Epithelial cell of alveolus of lung (primary cell): ENCODE measurements around the gene CCDC85B. TPM values are rescaled to one million over a fixed set of nuclear protein-coding genes. Genes with fewer than 3 reads are reported as not detected.

Experiments
- total RNA-seq: library from RNA; depleted of rRNA; stranded (reverse); fragments of >200 nt; gene quantifications from 2 replicates; pipeline ENCODE4 v1.2.1, GENCODE V29; 2015

Gene CCDC85B
- total RNA-seq, result 138 and 155 TPM in 2 replicates

DNA sequence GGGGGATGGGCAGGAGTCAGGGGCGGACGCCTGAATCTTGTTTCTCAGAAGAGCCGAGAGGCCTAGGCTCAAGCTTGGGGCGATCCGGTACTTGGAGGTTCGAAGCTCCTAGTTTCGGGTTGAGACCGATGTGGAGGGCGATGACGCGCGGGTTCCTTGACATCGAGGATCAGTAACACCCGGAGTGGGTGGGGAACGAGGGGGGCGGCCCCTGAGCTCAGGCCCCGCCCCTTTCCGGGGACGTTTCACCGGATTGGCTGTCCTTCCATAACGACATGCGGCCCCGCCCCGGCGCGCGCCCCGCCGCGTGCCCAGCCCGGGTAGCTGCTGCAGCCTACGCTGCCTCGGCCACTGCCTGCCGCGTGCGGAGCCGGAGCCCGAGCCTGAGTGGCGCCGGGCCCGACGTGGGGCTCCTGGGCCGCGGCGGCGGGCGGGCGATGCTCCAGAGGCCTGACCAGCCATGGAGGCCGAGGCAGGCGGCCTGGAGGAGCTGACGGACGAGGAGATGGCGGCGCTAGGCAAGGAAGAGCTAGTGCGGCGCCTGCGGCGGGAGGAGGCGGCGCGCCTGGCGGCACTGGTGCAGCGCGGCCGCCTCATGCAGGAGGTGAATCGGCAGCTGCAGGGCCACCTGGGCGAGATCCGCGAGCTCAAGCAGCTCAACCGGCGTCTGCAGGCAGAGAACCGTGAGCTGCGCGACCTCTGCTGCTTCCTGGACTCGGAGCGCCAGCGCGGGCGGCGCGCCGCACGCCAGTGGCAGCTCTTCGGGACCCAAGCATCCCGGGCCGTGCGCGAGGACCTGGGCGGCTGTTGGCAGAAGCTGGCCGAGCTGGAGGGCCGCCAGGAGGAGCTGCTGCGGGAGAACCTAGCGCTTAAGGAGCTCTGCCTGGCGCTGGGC, at the start of gene CCDC85B:
Gene CCDC85B (plus strand): TSS at position 350 of the 895 bp plus-strand sequence. CDS start 111 bp downstream, at position 461.

DNA sequence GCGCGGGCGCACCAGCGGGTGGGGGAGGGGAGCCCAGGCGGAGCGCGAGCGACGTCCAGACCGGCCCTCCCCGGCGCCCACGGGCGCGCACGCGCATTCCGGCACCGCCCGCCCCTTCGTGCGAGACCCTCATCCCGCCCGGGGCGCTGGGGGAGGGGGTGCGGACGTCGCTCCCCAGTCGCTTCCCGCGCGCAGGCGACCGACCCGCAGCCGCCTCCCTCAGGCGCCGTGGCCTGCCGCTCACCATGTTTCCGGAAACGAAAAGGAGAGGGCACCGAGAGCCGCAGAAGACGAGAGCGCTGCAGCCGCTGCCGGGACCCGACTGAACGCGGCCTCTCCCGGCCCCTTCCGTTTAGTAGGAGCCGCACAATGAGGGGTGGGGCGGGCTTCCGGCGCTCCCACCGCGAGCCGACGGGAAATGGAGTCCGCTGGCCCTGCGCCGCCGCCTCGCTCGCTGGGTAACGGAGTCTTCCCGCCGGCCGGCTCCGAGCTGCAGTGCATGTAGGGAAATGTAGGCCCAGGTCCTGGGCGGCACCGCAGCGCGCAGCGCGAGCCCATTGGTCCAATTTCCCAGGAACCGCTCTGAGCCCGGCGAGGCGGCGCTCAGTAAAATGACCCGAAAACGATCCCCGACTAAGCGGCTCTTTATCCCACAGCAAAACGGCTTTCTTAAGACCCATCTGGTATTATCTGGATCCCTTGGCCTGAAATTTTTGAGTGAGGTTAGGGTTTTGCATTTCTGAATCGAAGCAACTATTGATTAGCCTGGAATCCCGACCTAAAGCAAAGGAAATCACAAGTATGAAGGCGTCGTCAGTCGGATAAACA, 32.4 kb upstream of the CCDC85B start, which contains the start of gene CFL1:
Gene CFL1 (minus strand): TSS at position 328 of the 828 bp plus-strand sequence. CDS start 81 bp downstream, at position 247.

DNA sequence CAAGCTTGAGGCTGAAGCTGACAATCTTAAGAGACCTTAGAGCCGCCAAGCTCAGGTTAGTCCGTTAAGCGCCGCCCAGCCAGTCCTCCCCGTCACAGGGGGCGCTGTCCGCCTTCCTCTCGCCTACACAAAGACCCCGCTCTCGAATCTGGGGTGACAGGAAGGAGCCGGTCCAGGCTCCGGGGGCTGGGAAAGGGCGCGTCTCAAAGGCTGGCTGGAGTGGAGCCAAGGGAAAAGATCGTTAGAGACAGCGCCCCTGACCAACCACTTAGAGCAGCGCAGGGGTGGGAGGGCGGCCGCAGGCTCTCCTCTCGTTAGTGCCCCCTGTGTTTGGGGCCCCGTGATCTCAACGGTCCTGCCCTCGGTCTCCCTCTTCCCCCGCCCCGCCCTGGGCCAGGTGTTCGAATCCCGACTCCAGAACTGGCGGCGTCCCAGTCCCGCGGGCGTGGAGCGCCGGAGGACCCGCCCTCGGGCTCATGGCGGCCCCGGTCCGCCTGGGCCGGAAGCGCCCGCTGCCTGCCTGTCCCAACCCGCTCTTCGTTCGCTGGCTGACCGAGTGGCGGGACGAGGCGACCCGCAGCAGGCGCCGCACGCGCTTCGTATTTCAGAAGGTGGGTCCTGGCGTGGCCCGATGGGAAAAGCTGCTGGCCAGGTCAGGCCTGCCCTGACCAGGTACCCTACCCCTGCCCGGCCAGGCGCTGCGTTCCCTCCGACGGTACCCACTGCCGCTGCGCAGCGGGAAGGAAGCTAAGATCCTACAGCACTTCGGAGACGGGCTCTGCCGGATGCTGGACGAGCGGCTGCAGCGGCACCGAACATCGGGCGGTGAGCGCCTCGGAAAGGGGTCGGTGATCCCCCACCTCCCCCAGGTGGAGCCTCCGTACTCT, 30.0 kb upstream of the CCDC85B start, which contains the start of gene MUS81:
Gene MUS81 (plus strand): TSS at position 156 of the 887 bp plus-strand sequence. CDS start 321 bp downstream, at position 477.

DNA sequence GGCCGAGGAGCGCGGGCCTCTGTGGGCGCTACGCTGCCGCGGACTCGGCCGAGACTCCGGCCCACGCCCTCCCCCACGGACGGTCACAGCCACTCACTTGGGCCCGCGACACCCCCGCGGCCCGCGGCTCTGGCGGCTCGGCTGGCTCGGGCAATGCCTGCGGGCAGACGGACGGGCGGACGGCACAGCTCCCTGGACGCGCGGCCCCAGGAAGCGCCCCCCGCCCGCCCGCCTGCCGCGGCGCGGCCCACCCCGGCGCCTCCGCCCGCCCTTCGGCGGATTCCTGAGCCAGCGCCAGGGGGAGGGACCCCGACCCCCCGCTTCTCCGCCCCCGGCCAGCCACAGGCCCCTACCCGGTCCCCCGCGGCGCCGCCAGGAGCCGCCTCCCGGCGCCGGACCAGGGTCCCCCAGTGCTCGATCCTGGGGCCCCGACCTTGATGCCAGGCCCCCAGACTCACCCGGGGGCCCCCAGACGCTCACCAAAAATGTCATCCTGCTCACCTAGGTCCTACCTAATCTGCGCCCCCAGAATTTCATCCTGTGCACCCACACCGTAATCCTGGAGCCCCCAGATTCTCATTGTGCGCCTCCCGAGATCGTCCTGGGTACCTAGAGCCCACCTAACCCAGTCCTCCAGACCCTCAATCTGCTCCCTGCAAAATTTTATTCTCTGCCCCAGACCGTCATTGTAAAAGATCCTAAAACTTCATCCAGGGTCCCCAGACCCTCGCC, 17.7 kb upstream of the CCDC85B start, which contains the start of gene EFEMP2:
Gene EFEMP2 (minus strand): TSS at position 215 of the 732 bp plus-strand sequence. CDS start 446 bp downstream, outside the sequence.

DNA sequence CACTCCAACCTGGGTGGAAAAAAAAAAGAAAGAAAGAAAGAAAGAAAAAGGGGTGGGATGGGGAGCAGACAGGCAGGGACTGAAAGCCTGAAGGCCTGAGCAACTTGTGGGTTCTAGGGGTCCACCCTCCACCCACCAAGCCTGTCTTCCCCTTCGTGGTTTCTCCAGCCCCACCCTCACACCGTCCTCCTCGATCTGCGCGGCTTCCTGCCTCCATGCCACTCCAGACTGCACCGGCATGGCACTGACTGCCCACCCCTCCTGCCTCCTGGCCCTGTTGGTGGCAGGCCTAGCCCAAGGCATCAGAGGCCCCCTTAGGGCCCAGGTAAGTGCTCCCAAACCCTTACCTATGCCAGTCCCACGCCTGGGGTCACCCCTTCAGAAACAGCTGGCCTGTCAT, 10.9 kb upstream of the CCDC85B start, which contains the start of gene CTSW:
Gene CTSW (plus strand): TSS at position 221 of the 400 bp plus-strand sequence. CDS start 18 bp downstream, at position 239.

DNA sequence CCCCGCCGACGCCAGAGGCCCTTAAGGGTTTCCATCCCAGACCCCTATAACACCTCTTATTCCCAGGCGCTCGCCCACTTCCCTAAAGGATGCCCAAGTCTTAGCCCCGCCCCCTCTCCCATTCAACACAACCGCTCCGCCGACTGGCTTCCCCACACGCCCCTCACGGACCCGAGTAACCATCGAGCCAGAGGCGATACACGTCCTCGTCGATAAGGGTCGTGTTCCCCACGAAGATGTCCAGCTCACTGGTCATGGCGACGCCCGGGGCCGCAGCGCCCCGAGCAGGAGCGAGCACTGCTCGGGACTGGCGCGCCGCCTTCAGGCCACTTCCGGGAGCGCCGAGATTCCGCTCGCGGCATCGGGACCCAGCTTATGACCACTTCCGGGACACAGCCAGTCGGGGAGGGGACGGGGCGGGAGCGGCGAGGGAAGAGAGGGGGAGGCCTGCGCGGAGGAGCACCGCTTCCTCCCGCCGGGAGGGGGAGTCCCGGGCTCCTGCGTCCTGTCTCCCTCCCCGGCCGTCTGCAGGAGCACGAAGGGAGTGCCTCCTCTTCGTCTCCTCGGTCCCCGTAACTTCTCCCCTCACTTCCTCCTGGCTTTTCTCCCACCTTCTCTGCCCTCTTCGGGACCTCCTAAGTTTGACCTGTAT, 2.2 kb upstream of the CCDC85B start, which contains the start of gene FIBP:
Gene FIBP (minus strand): TSS at position 309 of the 652 bp plus-strand sequence. CDS start 53 bp downstream, at position 256.

DNA sequence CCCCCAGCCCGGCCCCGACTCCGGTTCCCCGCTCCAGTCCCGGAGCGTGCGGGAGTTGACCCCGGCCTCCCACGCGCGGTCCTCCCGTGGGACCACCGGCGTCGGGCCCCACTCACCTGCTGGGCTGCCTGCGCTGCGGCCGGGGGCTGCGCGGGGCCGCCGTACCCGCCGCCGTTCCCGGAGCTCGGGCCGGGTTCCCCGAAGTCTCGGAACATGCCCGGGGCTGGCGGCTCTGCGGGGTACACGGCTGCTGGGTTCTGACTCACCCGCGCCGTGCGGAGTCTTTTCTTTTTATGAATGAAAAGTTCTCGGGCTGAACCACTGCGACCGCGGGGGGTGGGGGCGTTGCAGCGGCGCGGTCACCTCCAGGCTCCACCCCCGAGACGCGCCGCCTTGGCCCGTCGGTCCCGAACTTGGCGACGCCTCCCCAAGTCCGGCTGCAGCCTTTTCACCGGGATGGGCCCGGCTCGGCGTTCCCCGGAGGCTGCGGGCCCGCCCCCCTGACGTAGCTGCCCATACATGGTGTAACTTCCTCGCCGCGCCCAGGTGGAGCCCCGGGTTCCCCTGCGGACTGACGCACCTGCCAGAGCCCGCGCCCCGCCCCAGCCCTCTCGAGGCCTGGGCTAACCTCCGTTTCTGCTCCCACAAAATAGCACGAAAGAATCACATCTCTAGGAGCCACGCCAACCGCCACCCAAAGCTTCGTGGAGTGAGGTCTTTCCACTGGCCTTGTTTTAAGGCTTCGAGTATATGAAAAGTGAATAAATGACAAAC, 9.8 kb downstream of the CCDC85B start, which contains the start of gene FOSL1:
Gene FOSL1 (minus strand): TSS at position 264 of the 774 bp plus-strand sequence. CDS start 49 bp downstream, at position 215.

DNA sequence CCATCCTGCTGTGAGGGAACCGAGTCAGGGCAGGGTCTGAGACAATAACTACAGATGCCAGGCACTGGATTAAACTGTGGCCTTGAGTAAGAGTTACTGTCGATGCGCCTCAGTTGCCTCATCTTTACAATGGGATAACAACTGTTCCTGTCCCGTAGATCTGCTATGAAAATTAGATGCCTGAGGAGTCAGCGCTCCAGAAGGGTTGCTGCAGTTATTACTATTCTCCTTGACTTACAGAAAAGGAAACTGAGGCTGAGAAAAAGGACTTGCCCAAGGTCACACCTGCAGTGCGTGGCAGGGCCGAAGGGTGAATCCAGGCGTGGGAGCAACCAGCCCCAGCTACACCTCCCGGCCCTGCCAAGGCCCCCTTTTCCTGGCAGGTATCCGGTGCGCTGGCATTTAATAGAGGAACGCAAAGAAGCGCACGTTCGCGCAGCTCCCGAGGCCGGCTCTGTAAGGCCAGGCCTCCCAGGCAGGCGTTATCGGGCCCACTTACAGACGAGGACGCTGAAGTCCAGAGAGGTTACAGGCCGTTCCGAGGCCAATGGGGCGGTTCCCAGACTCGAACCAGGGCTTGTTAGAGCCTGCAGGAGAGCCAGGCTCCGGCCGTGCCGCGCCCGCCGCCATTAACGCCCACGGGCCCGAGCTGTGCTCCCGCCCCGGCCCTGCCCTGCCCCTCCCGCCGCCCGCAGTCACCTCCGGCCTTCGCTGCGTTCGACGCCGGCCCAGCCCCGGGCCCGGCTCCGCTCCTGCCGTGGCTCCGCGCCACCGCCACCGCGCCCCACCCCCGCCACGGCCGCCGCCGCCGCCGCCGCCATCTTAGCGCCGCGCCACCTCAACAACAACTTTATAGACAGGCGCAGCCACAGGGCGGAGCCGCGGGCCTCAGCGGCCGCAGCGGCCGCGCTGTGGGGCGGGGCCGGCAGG, 28.0 kb downstream of the CCDC85B start, which contains the start of gene C11orf68:
Gene C11orf68 (minus strand): TSS at position 852 of the 930 bp plus-strand sequence. CDS start 31 bp downstream, at position 821.

DNA sequence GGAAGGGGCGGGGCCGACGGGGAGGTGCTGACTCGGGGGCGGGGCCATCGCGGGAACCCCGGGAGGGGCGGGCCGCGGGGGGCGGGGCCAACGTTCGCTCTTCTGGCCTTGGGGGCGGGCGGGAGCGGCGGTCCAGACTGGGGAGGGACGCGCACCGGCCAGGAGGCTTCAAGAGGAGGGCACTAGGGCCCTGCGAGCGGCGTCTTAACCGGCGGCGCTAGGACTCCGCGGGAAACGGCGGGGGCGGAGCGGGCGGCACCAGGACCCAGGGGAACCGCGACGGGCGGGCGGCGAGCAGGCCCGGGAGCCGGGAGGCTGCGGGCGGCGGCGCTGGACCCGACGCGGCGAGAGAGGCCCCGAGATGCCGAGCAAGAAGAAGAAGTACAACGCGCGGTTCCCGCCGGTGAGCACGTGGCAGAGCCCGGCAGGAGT, 28.7 kb downstream of the CCDC85B start, which contains the start of gene DRAP1:
Gene DRAP1 (plus strand): TSS at position 286 of the 432 bp plus-strand sequence. CDS start 76 bp downstream, at position 362.

Other genes starting within 250 kb of the CCDC85B start
- 52.4 and 59.5 TPM in 2 replicates for gene RELA, start 227.8 kb upstream of the CCDC85B start, total RNA-seq
- 39.3 and 44.3 TPM in 2 replicates for gene KAT5, start 178.4 kb upstream of the CCDC85B start, total RNA-seq
- 68.1 and 98.2 TPM in 2 replicates for gene RNASEH2C, start 169.9 kb upstream of the CCDC85B start, total RNA-seq
- 11.0 and 24.5 TPM in 2 replicates for gene AP5B1, start 109.7 kb upstream of the CCDC85B start, total RNA-seq
- gene OVOL1, start 103.6 kb upstream of the CCDC85B start, total RNA-seq, result under 0.01 TPM in 1 of 2 replicates, not detected in the other
- 0.13 and 3.1 TPM in 2 replicates for gene SNX32, start 56.7 kb upstream of the CCDC85B start, total RNA-seq
- gene CFL1, start 32.5 kb upstream of the CCDC85B start, total RNA-seq, result 940 and 1,907 TPM in 2 replicates
- 38.3 and 43.1 TPM in 2 replicates for gene MUS81, start 30.2 kb upstream of the CCDC85B start, total RNA-seq
- gene EFEMP2, start 17.9 kb upstream of the CCDC85B start, total RNA-seq, result 127 and 206 TPM in 2 replicates
- not detected in 2 replicates for gene CTSW, start 10.8 kb upstream of the CCDC85B start, total RNA-seq
- gene FIBP, start 2.2 kb upstream of the CCDC85B start, total RNA-seq, result 122 and 222 TPM in 2 replicates
- 26.8 and 88.8 TPM in 2 replicates for gene FOSL1, start 9.7 kb downstream of the CCDC85B start, total RNA-seq
- 20.0 and 36.6 TPM in 2 replicates for gene C11orf68, start 28.4 kb downstream of the CCDC85B start, total RNA-seq
- gene DRAP1, start 28.8 kb downstream of the CCDC85B start, total RNA-seq, result 125 and 209 TPM in 2 replicates
- not detected in 2 replicates for gene TSGA10IP, start 54.8 kb downstream of the CCDC85B start, total RNA-seq
- 27.7 and 41.0 TPM in 2 replicates for gene SART1, start 71.1 kb downstream of the CCDC85B start, total RNA-seq
- gene EIF1AD, start 111.5 kb downstream of the CCDC85B start, total RNA-seq, result 17.3 and 33.9 TPM in 2 replicates
- 49.9 and 112 TPM in 2 replicates for gene BANF1, start 111.8 kb downstream of the CCDC85B start, total RNA-seq
- 22.1 TPM in 1 of 2 replicates, not detected in the other for gene CST6, start 121.3 kb downstream of the CCDC85B start, total RNA-seq
- not detected in 2 replicates for gene CATSPER1, start 135.8 kb downstream of the CCDC85B start, total RNA-seq
- gene GAL3ST3, start 158.5 kb downstream of the CCDC85B start, total RNA-seq, result 0.91 and 1.8 TPM in 2 replicates
- gene SF3B2, start 161.7 kb downstream of the CCDC85B start, total RNA-seq, result 157 and 172 TPM in 2 replicates
- gene PACS1, start 179.6 kb downstream of the CCDC85B start, total RNA-seq, result 22.9 and 26.6 TPM in 2 replicates